B cell (primary cell): ENCODE data around the gene MAP3K5. TPM values are rescaled to one million over a fixed set of nuclear protein-coding genes. Genes with fewer than 3 reads are reported as not detected.

Experiments
- ATAC-seq: fragments of 200-7000 bp; cut with Tn5 transposase; one replicate; pipeline ENCODE4 v1.10.0; 2021; ENCODE audit warnings: low read depth, mild to moderate bottlenecking, moderate number of reproducible peaks, moderate library complexity
- CTCF ChIA-PET: fragments of 350-600 bp; sonication (Branson Sonifier 250); formaldehyde crosslinking; loops from one replicate; lab custom pipeline; 2021; ENCODE audit warnings: antibody characterized with exemption, inconsistent platforms; lab: Charles Lee
- POLR2A ChIA-PET: fragments of 350-600 bp; sonication (Branson Sonifier 250); formaldehyde crosslinking; loops from one replicate; lab custom pipeline; 2021; ENCODE audit warnings: antibody characterized with exemption; lab: Charles Lee
- DNase-seq: peaks from one replicate; pipeline ENCODE4 v3.0.0; 2013
- H2AFZ ChIP-seq: 2 replicates; pipeline ENCODE4 v1.6.1; 2012; ENCODE audit warnings: mild to moderate bottlenecking, low read depth, low read length; ENCODE audit not compliant: insufficient read depth, poor library complexity, severe bottlenecking
- H3K27ac ChIP-seq, 2 donors: 1 replicate in 1 of 2; 2 replicates in 1 of 2; pipeline ENCODE4 v1.5.1; 2012 to 2013; ENCODE audit warnings: low read length in 2 of 2, mild to moderate bottlenecking in 2 of 2, moderate library complexity in 1 of 2
- H3K27me3 ChIP-seq, 4 experiments: fragments of 200-600 bp in 1 of 4; sonication (generic) in 1 of 4; replicated peaks in 1 of 4; 1 replicate in 2 of 4; 2 replicates in 2 of 4; pipeline versions ENCODE4 v1.6.1 to v1.7.0; 2013 to 2016; ENCODE audit warnings: low read length in 3 of 4, mild to moderate bottlenecking in 2 of 4, mixed read lengths in 1 of 4, moderate library complexity in 1 of 4; ENCODE audit not compliant: insufficient read depth in 4 of 4, control insufficient read depth in 3 of 4; ENCODE audit errors: control extremely low read depth in 1 of 4
- H3K36me3 ChIP-seq, 2 experiments: replicated peaks in 1 of 2; 1 replicate in 1 of 2; 2 replicates in 1 of 2; pipeline versions ENCODE4 v1.6.1 to v1.7.1; 2013; ENCODE audit warnings: low read length in 1 of 2; ENCODE audit not compliant: insufficient read depth in 2 of 2, control insufficient read depth in 1 of 2; ENCODE audit errors: control extremely low read depth in 1 of 2, extremely low read depth in 1 of 2
- H3K4me1 ChIP-seq, 2 donors: fragments of 200-600 bp in 1 of 2; sonication (generic) in 1 of 2; 1 replicate in 1 of 2; 2 replicates in 1 of 2; pipeline versions ENCODE4 v1.5.1 to v1.6.1; 2013 to 2017; ENCODE audit warnings: low read length in 2 of 2; ENCODE audit not compliant: control insufficient read depth in 2 of 2, insufficient read depth in 2 of 2
- H3K4me2 ChIP-seq: replicated peaks from 2 replicates; pipeline ENCODE3; 2012; ENCODE audit warnings: mild to moderate bottlenecking, low read depth, low read length; ENCODE audit not compliant: poor library complexity, severe bottlenecking
- H3K4me3 ChIP-seq, 5 experiments: fragments of 200-600 bp in 1 of 5; sonication (generic) in 1 of 5; 1 replicate in 3 of 5; 2 replicates in 2 of 5; pipeline versions ENCODE4 v1.5.1 to v1.7.0; 2011 to 2016; ENCODE audit warnings: low read length in 4 of 5, mild to moderate bottlenecking in 4 of 5, low read depth in 2 of 5, control low read depth in 1 of 5, moderate library complexity in 1 of 5; ENCODE audit not compliant: insufficient read depth in 1 of 5; ENCODE audit errors: control extremely low read depth in 1 of 5, extremely low read depth in 1 of 5
- H3K79me2 ChIP-seq: fragments of 200-600 bp; sonication (generic); one replicate; pipeline ENCODE4 v1.6.0; 2016; ENCODE audit warnings: low read length; ENCODE audit not compliant: control insufficient read depth, insufficient read depth
- H3K9ac ChIP-seq: fragments of 200-600 bp; sonication (generic); 2 replicates; pipeline ENCODE4 v1.6.1; 2017; ENCODE audit warnings: mild to moderate bottlenecking, low read length, moderate library complexity
- H3K9me3 ChIP-seq, 3 donors: one replicate each; pipeline versions ENCODE4 v1.6.1 to v1.7.1; 2013; ENCODE audit warnings: low read length in 2 of 3; ENCODE audit not compliant: control insufficient read depth in 2 of 3, insufficient read depth in 1 of 3; ENCODE audit errors: control extremely low read depth in 1 of 3
- H4K20me1 ChIP-seq: 2 replicates; pipeline ENCODE4 v1.6.0; 2012; ENCODE audit warnings: mild to moderate bottlenecking, low read length; ENCODE audit not compliant: insufficient read depth, control insufficient read depth, poor library complexity, severe bottlenecking
- H3K27ac Mint-ChIP-seq: one replicate; pipeline ENCODE4 v1.8.0; 2021; ENCODE audit warnings: mixed read lengths
- H3K27me3 Mint-ChIP-seq: one replicate; pipeline ENCODE4 v1.8.0; 2021; ENCODE audit warnings: mixed read lengths
- H3K4me1 Mint-ChIP-seq: one replicate; pipeline ENCODE4 v1.8.0; 2021; ENCODE audit warnings: mixed read lengths
- H3K4me3 Mint-ChIP-seq: one replicate; pipeline ENCODE4 v1.8.0; 2021; ENCODE audit warnings: mixed read lengths
- H3K9me3 Mint-ChIP-seq: one replicate; pipeline ENCODE4 v1.8.0; 2022; ENCODE audit warnings: mixed read lengths; ENCODE audit not compliant: insufficient read depth
- EZH2 ChIP-seq: IDR thresholded peaks from 2 replicates; pipeline ENCODE4 v1.6.1; 2012; ENCODE audit warnings: borderline replicate concordance, low read depth, mild to moderate bottlenecking, moderate library complexity, low read length; ENCODE audit not compliant: insufficient read depth, poor library complexity, severe bottlenecking
- WGBS: methylation state at CpG from one replicate; pipeline ENCODE4 v1.1.5; 2013; ENCODE audit warnings: missing lambda C conversion rate; ENCODE audit not compliant: insufficient coverage; 5-methylcytosine and 5-hydroxymethylcytosine counted together
- intact Hi-C: fragments of 100-400 bp; cut with micrococcal nuclease; formaldehyde crosslinking; loops from one replicate; pipeline ENCODE4 v1.10.0; 2022
- polyA plus RNA-seq: library from polyadenylated mRNA; depleted of rRNA; stranded (reverse); fragments of >200 nt; gene quantifications from 2 replicates; pipeline ENCODE4 v1.2.3, GENCODE V29; 2012
- total RNA-seq, 2 donors: library from RNA; stranded (reverse); fragments of 120-200 nt in 1 of 2; gene quantifications; 1 replicate in 1 of 2; 2 replicates in 1 of 2; pipeline versions ENCODE4 v1.2.3 to v1.2.4, GENCODE V29; 2013 to 2022
- TF ChIP-seq, protein P1 (sequence below): fragments of 200-600 bp; IDR thresholded peaks from one replicate; pipeline ENCODE4 v1.8.0; 2022; ENCODE audit warnings: antibody characterized with exemption, mild to moderate bottlenecking

The MAP3K5 gene
- total and polyA plus RNA-seq, 2 donors (not counting 1 experiment from before 2014, with no cell fraction given), result 5.7 to 34.1 TPM

GRCh38 chr6:136782021-136782770, 10.1 kb downstream of the MAP3K5 start:
- Mint-ChIP-seq H3K4me1 (peaks cover 62% of the 10 kb centered on the region), H3K4me3 (peak overlapping the region; percentile 9), H3K27me3 (no peaks in the 10 kb centered on the region), H3K9me3 (no peaks in the 10 kb centered on the region), H3K27ac (peak overlapping the region; percentile 53)
- CTCF ChIA-PET, result interaction anchor here (0.7 to 3.6 kb wide), 4 partner anchors 10 to 138 kb away, joined by 4 to 37 read pairs (median 8); partner anchors contain the start of gene MAP3K5
- Histone ChIP-seq H3K4me3 (no peak overlapping the region), H3K36me3 (peaks cover 0 to 3% of the 10 kb centered on the region in 2 experiments), H3K4me1 (peaks cover 46% of the 10 kb centered on the region in 2 donors), H3K79me2 (peaks cover 94% of the 10 kb centered on the region), H2AFZ (no peak overlapping the region), H3K27me3 (no peaks in the 10 kb centered on the region), H3K27ac (no peak overlapping the region), H3K4me2 (no peak overlapping the region), H4K20me1 (peaks cover 5% of the 10 kb centered on the region), H3K9ac (no peak overlapping the region), H3K9me3 (no peaks in the 10 kb centered on the region)
- ATAC-seq, result no peak
- DNase-seq, result no peak
- intact Hi-C loops, result no loop called here
- TF ChIP-seq EZH2, result no peak
- TF ChIP-seq, protein P1, sequence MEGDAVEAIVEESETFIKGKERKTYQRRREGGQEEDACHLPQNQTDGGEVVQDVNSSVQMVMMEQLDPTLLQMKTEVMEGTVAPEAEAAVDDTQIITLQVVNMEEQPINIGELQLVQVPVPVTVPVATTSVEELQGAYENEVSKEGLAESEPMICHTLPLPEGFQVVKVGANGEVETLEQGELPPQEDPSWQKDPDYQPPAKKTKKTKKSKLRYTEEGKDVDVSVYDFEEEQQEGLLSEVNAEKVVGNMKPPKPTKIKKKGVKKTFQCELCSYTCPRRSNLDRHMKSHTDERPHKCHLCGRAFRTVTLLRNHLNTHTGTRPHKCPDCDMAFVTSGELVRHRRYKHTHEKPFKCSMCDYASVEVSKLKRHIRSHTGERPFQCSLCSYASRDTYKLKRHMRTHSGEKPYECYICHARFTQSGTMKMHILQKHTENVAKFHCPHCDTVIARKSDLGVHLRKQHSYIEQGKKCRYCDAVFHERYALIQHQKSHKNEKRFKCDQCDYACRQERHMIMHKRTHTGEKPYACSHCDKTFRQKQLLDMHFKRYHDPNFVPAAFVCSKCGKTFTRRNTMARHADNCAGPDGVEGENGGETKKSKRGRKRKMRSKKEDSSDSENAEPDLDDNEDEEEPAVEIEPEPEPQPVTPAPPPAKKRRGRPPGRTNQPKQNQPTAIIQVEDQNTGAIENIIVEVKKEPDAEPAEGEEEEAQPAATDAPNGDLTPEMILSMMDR, result no peak
- POLR2A ChIA-PET, result no interaction called here
- whole genome bisulfite sequencing, result no CpG with 5 or more reads among the region's 1 CpG

GRCh38 chr6:136780972-136781371, 11.3 kb downstream of the MAP3K5 start:
- WGBS, result 100% methylated on average over 1 of the region's 3 CpGs
- intact Hi-C loops, result no loop called here
- no peak overlapping the region for H3K4me3 ChIP-seq
- no peak overlapping the region for H3K4me2 ChIP-seq
- peaks cover 35 to 41% of the 10 kb centered on the region in 2 donors for H3K4me1 ChIP-seq
- H3K36me3 ChIP-seq, result peaks cover 0 to 3% of the 10 kb centered on the region in 2 experiments
- no peak overlapping the region for H3K9ac ChIP-seq
- Mint-ChIP-seq H3K4me1 (peaks cover 58% of the 10 kb centered on the region), H3K4me3 (no peak overlapping the region), H3K9me3 (no peaks in the 10 kb centered on the region), H3K27me3 (no peaks in the 10 kb centered on the region), H3K27ac (peak overlapping the region; percentile 5)
- ChIA-PET POLR2A (interaction anchor here (1.3 kb wide), 1 partner anchor 17 kb away, joined by 3 read pairs; no protein-coding TSS in a partner anchor), CTCF (interaction anchor here (1.0 to 3.6 kb wide), 4 partner anchors 11 to 137 kb away, joined by 3 to 37 read pairs (median 3); partner anchors contain the start of gene MAP3K5)
- H4K20me1 ChIP-seq, result peaks cover 5% of the 10 kb centered on the region
- no peak for DNase-seq
- no peaks in the 10 kb centered on the region for H3K9me3 ChIP-seq
- H3K27me3 ChIP-seq, result no peaks in the 10 kb centered on the region
- peaks cover 93% of the 10 kb centered on the region for H3K79me2 ChIP-seq
- no peak for ATAC-seq
- H3K27ac ChIP-seq, result no peak overlapping the region
- H2AFZ ChIP-seq, result no peak overlapping the region
- TF ChIP-seq, protein P1, result no peak
- TF ChIP-seq EZH2, result no peak
